ENCODE data around the gene CRB3. TPM values are rescaled to one million over a fixed set of nuclear protein-coding genes. Genes with fewer than 3 reads are reported as not detected.
A peak's percentile ranks its signal among the peaks of the same experiment; 100 is the strongest.

CRB3 gene
- total RNA-seq, 2 donors from 2014 or later, result 46.4 to 50.9 TPM

DNA sequence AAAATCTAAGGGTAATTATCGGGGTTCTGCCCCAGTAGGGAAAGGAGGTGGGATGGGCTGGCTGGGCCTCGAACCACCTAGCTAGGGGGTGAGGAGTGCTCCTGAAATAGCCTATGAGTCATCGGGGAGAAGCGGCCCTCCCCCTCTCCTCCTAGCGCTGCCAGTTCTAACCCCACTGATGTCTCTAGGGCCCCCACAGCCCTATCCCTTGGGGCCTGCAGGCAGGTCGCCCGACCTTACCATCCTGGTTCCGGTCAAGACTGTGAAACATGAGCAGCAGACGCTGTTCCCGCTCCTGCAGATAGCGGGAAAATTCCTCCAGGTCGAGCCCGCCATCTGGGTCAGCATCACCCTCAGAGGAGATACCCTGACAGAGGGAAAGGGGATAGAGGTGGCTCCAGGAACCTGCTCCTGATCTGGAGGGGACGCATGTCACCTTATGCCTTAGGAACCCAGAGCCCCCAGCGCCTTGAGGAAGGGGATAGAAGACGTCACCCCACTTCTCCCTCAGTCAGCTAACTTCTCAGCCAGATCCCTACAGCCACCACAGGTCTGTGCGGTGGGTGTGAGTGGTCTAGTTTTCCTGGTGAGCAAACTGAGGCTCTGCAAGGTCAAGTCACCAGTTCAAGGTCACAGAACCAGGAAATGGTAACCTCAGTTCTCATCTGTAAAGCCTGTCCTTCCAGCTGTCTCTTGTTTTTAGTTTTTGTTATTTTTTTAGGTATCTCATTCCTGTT is 5.9 kb upstream of the CRB3 start:
- Histone ChIP-seq H3K4me3 (ENCODE audit: low read length) (peak overlapping the region; percentile 87), H3K27ac (ENCODE audit: low read depth, low read length) (no peak overlapping the region), H3K36me3 (ENCODE audit: control insufficient read depth, insufficient read depth, low read length) (peaks cover 30% of the 10 kb centered on the region), H3K9ac (ENCODE audit: extremely low read depth, low read length, poor library complexity, severe bottlenecking) (no peak overlapping the region), H3K9me3 (ENCODE audit: control insufficient read depth, low read length) (peaks cover 26% of the 10 kb centered on the region), H3K27me3 (ENCODE audit: control insufficient read depth, insufficient read depth, low read length, poor library complexity, severe bottlenecking) (peaks cover 4% of the 10 kb centered on the region), H3K4me1 (ENCODE audit: control insufficient read depth, insufficient read depth, low read length) (no peaks in the 10 kb centered on the region)
- H3K27ac Mint-ChIP-seq, result no peak overlapping the region
- H3K4me3 Mint-ChIP-seq, result peak overlapping the region; percentile 69
- 85 to 89% methylated on average over 12 to 17 of the region's 17 CpGs for WGBS, 2 experiments (ENCODE audit: insufficient coverage in 1 of 2, insufficient read length in 1 of 2)
- TF ChIP-seq, protein P1, sequence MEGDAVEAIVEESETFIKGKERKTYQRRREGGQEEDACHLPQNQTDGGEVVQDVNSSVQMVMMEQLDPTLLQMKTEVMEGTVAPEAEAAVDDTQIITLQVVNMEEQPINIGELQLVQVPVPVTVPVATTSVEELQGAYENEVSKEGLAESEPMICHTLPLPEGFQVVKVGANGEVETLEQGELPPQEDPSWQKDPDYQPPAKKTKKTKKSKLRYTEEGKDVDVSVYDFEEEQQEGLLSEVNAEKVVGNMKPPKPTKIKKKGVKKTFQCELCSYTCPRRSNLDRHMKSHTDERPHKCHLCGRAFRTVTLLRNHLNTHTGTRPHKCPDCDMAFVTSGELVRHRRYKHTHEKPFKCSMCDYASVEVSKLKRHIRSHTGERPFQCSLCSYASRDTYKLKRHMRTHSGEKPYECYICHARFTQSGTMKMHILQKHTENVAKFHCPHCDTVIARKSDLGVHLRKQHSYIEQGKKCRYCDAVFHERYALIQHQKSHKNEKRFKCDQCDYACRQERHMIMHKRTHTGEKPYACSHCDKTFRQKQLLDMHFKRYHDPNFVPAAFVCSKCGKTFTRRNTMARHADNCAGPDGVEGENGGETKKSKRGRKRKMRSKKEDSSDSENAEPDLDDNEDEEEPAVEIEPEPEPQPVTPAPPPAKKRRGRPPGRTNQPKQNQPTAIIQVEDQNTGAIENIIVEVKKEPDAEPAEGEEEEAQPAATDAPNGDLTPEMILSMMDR (conservative IDR thresholded peaks at IDR 0.05), result no peak
- peaks cover 22% of the 10 kb centered on the region for H3K27me3 Mint-ChIP-seq (ENCODE audit: insufficient read depth)
- peaks cover 24% of the 10 kb centered on the region for H3K9me3 Mint-ChIP-seq
- no peak for DNase-seq
- H3K4me1 Mint-ChIP-seq, result peaks cover 7% of the 10 kb centered on the region
- H3K36me3 Mint-ChIP-seq (ENCODE audit: low read depth), result peaks cover 33% of the 10 kb centered on the region

DNA sequence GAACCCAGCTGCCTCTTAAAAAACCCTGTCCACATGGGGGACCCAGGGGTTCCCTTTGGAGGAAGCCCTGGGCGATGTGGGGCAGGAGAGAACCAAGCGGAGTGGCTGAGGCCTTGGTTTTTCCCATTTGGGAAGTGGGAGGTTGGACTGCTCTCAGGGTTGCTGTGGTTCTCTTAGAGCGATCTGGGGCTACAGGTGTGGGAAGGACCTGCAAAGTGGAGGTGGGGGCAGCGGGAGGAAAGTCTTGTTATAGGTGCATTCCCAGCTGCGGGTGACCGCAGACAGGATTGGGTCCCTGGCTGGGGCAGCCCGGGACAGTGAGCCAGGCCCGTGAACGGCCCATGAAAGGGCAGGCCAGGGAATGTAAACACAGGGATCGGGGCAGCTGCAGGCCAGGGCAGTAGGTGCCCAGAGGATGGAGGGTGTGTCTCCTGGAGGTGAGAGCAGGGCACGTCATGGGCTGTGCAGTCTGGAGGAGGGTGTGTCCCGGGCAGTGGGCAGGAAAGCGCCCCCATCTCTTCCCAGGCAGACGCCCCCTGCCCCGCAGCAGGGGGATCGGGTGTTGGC is 5.3 kb upstream of the CRB3 start:
- Mint-ChIP-seq H3K36me3 (ENCODE audit: low read depth) (peaks cover 27% of the 10 kb centered on the region), H3K9me3 (peaks cover 17% of the 10 kb centered on the region), H3K27me3 (ENCODE audit: insufficient read depth) (peaks cover 22% of the 10 kb centered on the region), H3K4me3 (peak overlapping the region; percentile 69), H3K27ac (peak overlapping the region; percentile 52), H3K4me1 (peaks cover 7% of the 10 kb centered on the region)
- 53 to 58% methylated on average over 13 to 16 of the region's 16 CpGs for WGBS, 2 experiments (ENCODE audit: insufficient coverage in 1 of 2, insufficient read length in 1 of 2)
- Histone ChIP-seq H3K36me3 (ENCODE audit: control insufficient read depth, insufficient read depth, low read length) (peaks cover 24% of the 10 kb centered on the region), H3K27me3 (ENCODE audit: control insufficient read depth, insufficient read depth, low read length, poor library complexity, severe bottlenecking) (peaks cover 4% of the 10 kb centered on the region), H3K9me3 (ENCODE audit: control insufficient read depth, low read length) (peaks cover 19% of the 10 kb centered on the region), H3K4me1 (ENCODE audit: control insufficient read depth, insufficient read depth, low read length) (no peaks in the 10 kb centered on the region), H3K27ac (ENCODE audit: low read depth, low read length) (no peak overlapping the region), H3K4me3 (ENCODE audit: low read length) (peak overlapping the region; percentile 87), H3K9ac (ENCODE audit: extremely low read depth, low read length, poor library complexity, severe bottlenecking) (peak overlapping the region; percentile 30)
- TF ChIP-seq, protein P1 (conservative IDR thresholded peaks at IDR 0.05), result peak; percentile 18
- DNase-seq, result peak; percentile 60

DNA sequence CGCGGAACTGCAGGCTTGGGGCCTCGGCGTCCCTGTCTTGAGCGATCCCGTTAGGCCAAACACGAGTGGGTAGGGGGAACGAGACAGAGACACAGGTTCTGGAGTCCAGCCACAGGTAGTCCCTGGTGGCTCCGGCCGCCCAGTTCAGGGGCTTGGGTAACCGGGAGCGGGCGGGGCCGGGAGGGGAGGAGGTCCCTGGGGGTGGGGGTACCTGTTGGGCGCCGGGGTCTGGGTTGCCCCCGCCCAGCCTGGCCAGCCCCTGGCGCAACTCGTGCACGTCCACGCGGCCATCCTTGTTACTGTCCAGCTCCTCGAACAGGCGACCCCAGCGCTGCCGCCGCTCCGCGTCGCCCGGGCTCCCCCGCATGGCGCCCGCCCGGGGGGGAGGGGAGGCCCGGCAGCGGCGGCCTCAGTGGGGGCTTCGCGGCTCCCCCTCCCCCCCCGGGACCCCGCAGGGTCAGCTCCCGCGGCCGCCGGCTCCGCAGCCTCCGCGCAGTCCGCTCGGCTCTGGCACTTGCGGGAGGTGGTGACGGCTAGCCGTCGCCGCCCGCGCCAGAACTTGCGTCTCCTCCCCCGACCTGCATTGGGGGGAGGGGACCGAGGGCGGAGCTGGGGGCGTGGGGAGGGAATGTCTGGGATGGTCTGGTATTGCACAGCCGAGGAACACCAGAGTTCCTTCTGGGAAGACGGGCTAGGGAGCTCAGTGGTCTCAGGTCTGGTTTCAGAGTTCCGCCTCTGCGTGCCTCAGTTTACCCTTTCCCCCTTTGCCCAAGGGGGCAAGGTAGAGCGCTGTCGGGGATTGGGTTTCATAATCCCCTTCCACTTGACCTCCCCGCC is 4.6 kb upstream of the CRB3 start, which contains the start of gene SLC25A23:
Gene SLC25A23, minus strand, starts transcription at position 531 of the 837 bp plus-strand sequence. Its CDS starts 164 bp downstream, at position 367.
- Histone ChIP-seq H3K4me1 (ENCODE audit: control insufficient read depth, insufficient read depth, low read length) (no peaks in the 10 kb centered on the region), H3K4me3 (ENCODE audit: low read length) (peak within 1 kb of the TSS; percentile 87), H3K9ac (ENCODE audit: extremely low read depth, low read length, poor library complexity, severe bottlenecking) (peak within 1 kb of the TSS; percentile 30), H3K36me3 (ENCODE audit: control insufficient read depth, insufficient read depth, low read length) (peaks cover 17% of the 10 kb centered on the region), H3K27me3 (ENCODE audit: control insufficient read depth, insufficient read depth, low read length, poor library complexity, severe bottlenecking) (peaks cover 4% of the 10 kb centered on the region), H3K27ac (ENCODE audit: low read depth, low read length) (peak within 1 kb of the TSS; percentile 25), H3K9me3 (ENCODE audit: control insufficient read depth, low read length) (peaks cover 12% of the 10 kb centered on the region)
- peaks cover 7% of the 10 kb centered on the region for H3K4me1 Mint-ChIP-seq
- H3K27ac Mint-ChIP-seq, result peak within 1 kb of the TSS; percentile 92
- DNase-seq, result peak; percentile 92
- TF ChIP-seq, protein P1 (conservative IDR thresholded peaks at IDR 0.05), result no peak
- H3K9me3 Mint-ChIP-seq, result peaks cover 10% of the 10 kb centered on the region
- whole genome bisulfite sequencing, 2 experiments (ENCODE audit: insufficient coverage in 1 of 2, insufficient read length in 1 of 2), result 0 to 1% methylated on average over 3 to 68 of the region's 70 CpGs
- peak within 1 kb of the TSS; percentile 69 for H3K4me3 Mint-ChIP-seq
- H3K36me3 Mint-ChIP-seq (ENCODE audit: low read depth), result peaks cover 20% of the 10 kb centered on the region
- H3K27me3 Mint-ChIP-seq (ENCODE audit: insufficient read depth), result peaks cover 23% of the 10 kb centered on the region
